HG02884 (cell line): ENCODE results near the gene GALNT18.
"Not testable (repeated sequence)": the region's sequence is repeated elsewhere in the genome, so short reads cannot be mapped to it uniquely, and the experiment has no call there.

ENCODE experiments used
- ATAC-seq: cut with Tn5 transposase; IDR thresholded peaks from one replicate; pipeline ENCODE4 v1.9.1; 2021; ENCODE audit warnings: mild to moderate bottlenecking, moderate library complexity; ENCODE audit not compliant: unreplicated experiment

The GALNT18 gene

DNA sequence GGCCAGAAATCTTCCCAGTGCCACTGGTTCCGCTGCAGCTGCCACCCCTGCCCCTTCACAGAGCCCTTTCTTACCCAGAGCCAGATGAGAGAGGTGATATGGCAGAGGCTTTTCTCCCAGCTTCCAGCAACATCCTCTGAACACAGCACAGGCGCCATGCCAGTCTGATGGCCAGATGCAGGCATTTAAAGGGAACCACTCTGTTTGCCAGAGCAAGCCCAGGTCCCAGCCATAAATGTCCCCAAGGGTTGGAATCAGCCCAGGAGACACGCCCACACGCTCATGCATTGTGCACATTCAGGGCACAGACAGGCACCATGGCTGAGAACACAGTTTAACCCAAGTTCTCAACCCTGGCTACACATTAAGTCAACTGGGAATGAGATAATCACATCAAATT lies 154.5 kb downstream of the GALNT18 start:
- ATAC-seq, result no peak

DNA sequence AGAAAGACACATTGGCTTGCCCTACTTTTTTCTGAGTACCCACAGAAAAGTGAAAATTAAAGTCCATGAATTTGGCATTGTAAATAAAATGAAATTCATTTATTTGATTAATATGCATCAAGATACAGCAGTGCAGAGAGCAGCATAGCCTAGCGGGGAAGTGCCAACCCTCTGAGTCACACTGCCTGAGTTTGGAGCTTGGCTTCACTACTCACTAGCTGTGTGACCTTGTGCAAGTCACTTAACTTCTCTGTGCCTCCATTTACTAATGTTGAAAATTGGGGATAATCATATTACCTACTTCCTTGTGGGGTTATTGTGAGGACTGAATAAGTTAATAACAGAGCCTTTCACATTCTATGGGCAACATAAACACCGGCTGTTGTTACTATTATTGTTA lies 157.2 kb downstream of the GALNT18 start:
- ATAC-seq, result no peak

DNA sequence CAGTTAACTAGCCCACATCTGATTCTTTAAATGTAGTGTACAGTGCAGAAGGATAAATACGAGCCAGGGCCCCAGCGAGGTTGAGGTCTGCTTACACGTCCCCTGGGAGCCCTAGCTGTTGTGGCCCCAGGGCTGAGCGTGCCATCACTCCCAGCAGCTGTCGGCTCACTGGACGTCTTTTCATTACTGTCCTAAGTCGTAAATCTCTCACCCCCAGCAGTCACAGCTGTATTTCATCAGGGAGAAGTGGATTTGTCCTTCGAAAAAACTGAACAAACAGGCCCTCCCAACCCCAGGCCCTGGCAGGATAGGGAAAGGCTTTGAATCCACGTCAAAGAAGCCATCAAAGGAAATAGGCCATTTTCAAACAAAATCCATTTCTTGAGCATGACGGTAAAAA lies 158.4 kb downstream of the GALNT18 start:
- ATAC-seq, result no peak

DNA sequence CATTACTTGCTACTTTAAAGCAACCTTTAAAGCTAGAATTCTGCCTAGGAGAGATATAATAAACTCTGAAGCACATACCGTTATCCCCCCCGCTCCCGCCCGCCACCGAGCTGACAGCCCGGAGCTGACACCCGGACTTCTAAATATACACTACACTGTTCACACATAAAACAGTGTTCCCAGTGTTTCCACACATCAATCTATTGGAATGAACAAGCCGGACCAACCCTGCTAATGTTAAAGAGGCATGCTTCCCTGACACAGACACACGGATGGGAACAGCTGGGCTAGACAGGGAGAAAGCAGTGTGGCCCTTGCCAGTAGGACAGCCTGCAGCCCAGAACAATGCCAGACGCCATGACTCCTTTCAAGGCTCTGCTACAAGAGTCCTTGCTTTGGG lies 160.3 kb downstream of the GALNT18 start:
- no peak for ATAC-seq

DNA sequence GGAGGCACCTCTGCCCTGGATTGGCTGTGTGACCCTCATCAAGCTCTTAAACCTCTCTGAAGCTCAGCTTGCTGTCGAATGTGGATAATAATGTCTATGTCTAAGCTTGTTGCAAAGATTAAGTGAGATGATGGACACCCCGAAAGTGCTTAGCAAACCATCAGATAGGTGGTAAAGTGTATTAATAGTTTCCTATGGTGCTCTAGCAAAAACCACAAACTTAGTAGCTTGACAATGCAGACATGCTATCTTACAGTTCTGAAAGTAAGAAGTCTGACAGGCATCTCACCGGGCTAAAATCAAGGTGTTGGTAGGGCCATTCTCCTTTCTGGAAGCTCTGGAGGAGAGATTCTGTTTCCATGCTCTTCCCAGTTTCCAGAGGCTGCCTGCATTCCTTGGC lies 162.2 kb downstream of the GALNT18 start:
- no peak for ATAC-seq

DNA sequence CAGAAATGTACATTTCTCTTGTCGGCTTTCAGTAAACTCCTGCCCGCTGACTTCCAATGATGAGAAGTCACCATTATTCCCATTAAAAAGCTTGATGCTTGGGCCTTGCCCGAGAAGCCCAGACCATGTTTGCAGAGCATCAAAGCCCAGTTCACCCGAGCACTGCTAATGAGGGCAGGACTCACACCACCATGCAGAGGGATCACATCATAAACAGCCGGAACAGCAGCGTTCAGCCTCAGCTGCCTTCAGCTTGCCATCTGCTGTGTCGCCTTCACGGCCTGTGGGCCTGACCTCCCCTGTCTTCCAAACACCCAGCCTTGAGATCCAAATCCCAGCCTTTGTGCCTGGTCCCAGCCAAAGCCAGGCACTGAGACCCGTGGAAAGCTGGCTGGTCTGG lies 163.3 kb downstream of the GALNT18 start:
- no peak for ATAC-seq

DNA sequence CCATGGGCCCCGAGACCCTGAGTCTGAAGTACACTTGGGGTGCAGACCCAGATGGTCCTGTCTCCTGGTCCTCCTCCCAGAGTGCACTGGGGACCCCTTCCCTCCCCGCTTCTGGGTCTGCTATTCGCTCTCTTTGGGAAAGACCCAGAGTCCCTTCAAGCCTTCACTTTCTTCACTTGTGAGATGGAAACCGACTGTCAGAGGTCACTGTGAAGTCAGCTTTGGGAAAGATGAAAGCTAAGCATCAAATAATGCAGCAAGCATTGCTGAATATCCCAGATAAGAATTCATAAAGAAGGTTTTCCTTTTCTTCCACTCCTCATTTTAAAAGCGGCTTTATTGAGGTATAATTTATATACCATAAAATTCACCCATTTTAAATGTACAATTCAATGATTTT lies 163.8 kb downstream of the GALNT18 start:
- no peak for ATAC-seq

DNA sequence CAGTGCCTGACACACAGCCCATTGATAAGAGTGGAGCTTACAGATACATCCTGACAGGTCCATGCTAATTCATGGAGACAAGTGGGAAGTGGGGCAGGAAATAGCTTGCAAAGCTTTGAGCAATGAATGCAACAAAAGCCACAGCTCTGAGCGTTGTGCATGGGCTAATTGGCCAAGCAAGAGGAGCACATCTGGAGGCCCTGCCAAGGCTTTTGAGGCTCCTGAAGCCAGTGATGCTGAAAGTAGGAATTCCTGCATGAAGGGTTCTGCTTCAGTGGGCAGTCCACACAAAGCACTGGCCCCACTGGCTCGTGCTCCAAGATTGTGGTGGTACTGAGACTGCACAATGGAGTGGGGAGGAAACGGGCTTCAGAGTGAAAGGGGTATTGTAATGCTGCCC lies 164.9 kb downstream of the GALNT18 start:
- no peak for ATAC-seq

DNA sequence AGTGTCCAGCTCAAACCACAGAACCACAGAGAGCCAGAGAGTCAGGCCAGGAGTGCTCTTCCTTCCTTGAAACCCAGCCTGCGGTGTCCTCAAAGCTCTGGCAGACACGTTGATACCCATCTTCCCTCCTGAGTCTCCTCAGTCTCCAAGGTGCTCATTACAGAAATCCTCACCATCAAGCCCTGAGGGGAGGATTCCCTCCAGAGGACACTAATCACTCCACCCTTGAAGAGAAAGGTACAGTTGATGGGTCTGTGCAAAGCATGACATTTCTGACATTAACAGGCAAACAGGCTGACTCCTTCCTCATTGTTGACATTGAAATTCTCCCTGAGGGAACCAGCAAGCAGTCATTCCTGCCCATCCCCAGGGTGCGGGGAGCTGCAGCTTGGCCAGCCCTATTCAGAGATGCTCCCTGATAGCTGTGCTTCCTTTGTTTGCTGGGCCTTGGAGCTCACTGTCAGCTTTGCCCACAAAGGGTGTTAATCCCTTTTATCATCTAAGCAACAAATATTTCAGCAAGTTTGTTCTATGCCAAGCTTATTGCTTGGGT lies 167.1 kb downstream of the GALNT18 start:
- no peak for ATAC-seq

DNA sequence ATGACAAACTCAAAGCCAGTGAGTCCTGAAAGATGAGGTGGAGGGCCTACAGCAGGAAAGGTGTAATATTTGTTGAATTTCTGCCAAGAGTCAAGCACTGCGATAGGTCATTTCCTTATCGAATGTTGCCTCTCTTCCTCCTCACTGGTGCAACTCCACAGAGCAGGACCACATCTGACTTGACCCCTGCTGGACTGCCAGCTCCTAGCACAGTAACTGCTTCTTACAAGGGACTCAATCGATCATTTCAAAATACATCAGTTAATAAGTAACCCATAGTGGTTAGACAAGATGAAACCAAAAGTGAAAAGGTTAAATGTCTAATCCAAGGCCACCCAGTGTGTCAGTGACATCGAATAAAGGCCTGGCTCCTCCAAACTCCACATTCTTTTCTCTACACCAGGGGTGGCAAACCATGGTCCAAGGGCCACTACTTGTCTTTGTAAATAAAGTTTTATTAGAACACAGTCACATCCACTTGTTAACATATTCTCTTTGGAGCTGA lies 170.3 kb downstream of the GALNT18 start:
- ATAC-seq, result peak; percentile 81

DNA sequence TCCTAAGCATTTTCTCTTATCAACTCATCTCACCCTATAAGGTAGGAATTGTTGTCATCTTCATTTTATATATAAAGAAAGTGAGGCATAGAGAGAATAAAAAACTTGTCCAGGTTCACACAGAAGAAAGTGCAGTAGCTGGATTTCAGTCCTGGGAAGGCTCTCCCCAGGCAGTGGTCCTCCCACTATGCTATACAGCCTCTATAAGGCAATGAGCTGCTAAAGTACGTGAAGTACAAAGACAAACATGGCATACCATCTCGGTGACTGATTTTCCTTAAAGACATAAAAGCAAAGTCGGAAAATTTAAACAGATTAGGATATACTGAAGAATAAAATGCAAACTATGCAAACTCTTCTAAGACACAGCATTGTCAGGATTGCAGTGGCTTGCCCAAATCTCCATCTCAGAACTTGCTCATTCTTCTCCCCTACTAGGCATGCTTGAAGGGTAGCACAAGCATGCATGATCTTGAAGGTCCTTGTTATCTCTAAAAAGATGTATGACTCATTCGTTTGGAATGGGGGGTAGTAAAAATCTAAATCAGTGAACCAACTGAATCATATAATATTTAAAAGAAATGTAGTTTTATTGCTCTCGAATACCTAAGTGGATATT lies 171.0 kb downstream of the GALNT18 start:
- ATAC-seq, result no peak

DNA sequence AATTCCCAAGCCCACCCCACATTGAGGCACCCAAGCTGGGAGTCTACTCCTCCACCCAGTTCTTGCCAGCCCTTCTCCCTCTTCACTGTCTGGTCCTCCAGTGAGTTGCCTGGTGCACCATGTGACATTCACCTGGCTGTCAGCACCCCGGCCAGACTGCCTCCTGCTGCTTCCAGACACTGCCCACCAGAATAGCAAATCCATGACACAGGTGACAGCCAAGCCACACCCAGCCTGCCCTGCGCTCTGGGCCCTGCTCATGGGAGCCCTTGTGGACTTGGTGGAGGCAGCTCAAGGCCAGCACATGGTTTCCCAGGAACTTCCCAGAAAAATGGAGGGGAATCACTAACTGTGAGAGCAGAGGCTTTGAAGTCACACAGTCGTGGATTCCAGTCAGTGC lies 172.5 kb downstream of the GALNT18 start:
- no peak for ATAC-seq

DNA sequence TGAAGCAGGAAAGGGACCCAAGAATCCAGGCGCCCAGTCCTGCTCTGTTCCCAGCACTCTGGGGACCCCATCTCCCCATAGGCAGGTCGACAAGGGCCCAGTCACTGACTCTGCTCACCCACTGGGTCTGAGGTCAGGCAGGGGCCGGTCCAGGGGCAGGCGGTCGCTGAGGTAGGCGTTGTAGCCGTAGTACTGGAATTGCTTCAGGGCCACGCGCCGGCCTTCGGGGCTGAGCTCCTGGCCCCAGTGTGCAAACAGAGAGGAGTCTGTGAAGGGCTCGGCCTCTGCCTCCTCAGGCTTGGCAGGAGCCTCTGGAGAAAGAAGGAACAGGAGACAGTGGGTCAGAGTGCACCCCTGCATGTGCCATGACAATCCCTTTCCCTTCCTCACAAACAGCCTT lies 173.2 kb downstream of the GALNT18 start:
- ATAC-seq, result no peak

DNA sequence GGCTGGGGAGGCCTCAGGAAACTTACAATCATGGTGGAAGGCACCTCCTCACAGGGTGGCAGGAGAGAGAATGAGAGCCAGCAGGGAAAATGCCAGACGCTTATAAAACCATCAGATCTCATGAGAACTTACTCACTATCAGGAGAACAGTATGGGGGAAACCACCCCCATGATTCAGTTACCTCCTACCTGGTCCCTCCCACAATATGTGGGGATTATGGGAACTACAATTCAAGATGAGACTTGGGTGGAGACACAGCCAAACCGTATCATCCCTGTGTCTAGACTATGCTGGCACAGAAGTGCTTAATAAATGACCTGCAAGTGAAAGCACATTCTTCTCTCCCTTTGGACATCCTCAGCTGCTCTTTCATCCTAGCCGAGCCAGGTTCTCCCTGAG lies 174.2 kb downstream of the GALNT18 start:
- ATAC-seq, result not testable (repeated sequence)

DNA sequence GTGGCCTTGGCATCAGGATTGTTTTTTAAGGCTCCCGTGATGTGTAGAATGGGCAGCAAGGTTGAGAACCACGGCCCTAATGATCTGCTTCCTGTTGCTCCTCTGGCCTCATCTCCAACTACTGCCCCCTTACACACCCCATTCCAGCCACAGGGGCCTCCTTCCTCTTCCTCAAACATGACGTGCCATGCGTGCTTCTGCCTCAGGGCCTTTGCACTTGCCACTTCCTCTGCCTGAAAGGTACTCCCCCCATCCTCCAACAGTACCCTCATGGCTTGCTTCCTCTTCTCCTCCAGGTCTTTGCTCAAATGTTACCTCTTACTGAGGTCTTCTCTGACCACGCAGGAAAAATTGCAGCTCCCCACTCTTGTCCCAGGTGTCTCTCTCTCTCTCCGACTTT lies 174.8 kb downstream of the GALNT18 start:
- no peak for ATAC-seq

DNA sequence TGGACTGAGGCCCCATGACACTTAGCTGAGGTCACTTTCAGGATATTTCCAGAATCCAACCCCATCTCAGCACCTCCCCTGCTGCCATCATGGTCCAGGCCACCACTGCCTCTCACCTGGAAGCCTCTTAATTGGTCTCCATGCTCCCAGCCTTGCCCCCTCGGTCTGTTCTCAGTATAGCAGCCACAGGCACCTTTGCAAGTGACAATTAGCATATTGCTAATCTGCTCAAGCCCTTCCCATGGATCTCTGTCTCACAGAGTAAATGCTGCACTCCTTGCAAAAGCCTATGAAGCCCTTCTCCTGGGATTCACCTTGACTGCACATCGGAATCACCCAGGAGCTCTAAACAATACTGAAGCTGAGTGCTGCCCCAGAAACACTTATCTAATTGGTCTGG lies 175.2 kb downstream of the GALNT18 start:
- ATAC-seq, result no peak

DNA sequence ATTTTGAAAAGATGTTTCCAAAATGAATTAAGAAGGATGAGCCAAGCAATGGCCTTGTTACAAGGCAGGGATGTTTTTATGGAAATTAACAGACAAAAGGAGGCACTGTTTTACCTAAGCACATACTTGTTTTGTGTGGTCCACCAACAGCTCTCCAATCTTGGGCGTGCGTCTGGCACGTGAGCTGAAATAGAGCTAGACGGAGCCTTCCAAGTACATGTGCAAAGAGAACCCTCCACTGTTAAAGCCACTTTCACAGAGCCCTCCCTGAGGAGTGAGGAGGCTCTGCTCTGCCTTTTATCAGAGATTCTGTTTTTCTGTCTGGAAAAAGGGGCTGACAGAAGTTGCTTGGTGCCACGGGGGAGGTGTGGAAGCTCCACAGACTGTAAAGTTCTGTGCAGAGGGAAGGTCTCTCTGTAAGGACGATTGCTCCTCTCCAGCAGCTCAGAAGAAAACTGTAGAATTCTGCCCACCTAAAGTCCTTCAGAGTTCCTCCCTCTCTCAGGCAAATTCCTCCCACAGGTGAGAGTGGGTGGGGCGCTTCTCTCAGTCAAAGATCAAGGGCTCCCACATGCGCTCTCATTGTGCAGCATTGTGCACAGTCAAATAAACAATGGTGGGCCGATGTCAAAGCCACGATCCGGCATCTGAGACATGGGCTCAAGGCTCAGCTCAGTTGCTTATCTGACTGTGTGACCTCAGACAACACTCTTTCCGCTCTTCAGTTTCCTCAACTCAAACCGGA lies 176.2 kb downstream of the GALNT18 start:
- no peak for ATAC-seq

DNA sequence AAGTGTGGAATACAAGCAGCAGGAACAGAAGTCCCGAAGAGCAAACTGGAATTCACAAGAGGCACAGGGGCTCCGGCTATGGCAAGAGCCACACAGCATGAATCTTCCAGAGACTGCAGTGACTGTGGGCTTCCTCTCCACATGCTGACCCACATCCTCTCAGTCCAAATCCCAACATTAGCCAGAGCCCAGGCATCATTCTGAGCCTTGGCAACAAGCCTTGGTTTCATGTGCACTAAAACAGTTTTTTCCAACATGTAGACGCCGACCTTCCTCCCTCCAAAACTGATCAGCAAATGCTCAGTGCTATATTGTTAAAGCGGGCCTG lies 177.0 kb downstream of the GALNT18 start:
- no peak for ATAC-seq

DNA sequence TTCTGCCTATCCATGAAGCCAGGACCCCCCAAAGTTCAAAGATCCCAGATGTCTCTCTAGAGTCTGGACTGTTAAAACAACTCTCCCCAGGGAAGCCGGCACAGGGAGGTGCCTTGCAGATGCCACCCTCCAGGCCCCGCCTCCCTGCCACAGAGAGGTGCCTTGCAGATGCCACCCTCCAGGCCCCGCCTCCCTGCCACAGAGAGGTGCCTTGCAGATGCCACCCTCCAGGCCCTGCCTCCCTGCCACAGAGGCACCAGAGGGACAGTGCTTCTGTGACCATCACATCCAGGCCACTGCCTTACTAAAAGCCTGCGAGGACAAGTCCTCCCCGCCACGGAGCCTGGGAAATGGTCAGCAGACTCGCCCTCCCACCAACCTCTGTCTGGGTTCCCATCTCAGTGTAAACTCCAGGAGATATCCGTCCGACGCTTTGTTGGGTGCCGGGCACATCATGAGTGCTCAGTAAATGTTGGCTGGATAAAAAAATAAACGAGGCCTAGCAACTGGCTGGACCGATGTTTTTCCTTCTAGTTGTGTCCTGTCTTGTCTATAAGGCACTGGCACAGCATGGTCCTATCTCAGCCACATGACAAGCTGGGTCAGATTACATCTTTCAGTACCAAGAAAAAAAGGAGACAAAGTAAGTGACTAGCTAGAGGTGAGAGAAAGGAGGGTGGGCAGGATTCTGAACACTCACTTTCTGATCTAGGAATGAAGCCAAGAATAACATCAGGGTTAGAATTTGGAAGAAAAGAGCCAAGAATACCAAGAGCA lies 177.6 kb downstream of the GALNT18 start:
- ATAC-seq, result no peak

DNA sequence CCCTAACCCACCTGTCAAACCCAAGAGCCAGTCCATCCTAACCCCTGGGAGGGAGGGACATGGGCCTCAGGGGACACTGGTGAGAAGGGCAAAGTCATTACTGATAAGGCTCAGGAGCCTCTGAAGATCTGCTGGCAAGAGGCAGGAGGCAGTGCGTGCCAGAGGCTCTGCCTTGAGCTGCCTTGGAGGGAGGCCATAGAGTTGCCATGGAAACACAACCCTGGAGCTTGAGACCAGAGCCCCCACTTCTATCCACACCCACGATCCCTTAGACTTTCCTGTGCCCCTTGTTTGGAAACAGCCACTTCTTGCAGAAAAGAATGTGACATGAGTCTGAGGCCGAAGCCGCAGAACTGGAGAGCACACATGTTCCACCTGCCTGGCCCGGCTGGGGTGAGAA lies 179.0 kb downstream of the GALNT18 start:
- ATAC-seq, result no peak

DNA sequence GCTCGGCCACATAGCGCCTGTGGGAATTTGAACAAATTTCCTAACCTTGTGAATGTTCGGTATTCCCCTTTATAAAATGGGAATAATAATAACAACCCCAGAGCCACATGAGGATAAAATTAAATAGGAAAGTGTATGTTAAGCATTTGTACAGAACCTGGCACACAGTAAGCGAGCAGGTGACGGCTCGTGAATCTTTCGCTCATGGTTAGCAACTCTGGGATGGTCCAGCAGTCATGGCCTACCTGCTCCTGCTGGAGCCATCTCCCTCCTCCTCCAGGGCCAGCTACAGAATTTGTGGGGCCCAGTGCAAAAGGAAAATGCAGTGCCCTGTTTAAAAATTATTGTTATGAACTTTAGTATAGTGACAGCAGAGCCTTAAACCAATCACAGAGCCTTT lies 180.3 kb downstream of the GALNT18 start:
- no peak for ATAC-seq

DNA sequence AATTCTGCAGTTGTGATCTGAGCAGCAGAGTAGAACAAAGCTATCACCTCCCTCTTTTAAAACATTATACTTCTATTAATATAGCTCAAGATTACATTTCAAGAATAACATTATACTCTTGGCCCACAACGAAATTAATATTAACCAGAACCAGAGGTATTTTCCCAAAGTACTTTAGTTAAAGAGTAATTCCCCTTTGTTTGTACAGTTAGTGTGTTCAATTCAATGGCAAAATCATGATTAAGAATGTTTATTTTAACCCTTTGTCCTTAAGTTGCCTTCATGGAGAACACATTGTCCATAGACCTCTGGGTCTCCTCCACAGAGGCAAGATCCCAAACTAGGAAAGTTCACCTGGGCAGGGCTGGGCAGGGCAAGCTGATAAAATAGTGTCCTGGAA lies 180.7 kb downstream of the GALNT18 start:
- no peak for ATAC-seq
